Neural crest cell (in vitro differentiated cells): ENCODE results near the gene SCYL1. TPM values are rescaled to one million over a fixed set of nuclear protein-coding genes. Genes with fewer than 3 reads are reported as not detected.
A peak's percentile ranks its signal among the peaks of the same experiment; 100 is the strongest.

Experiments
- DNase-seq: peaks from one replicate; pipeline ENCODE4 v3.0.0; 2021; ENCODE audit warnings: low read depth, mixed read lengths, low spot score
- H3K27ac Mint-ChIP-seq: one replicate; pipeline ENCODE4 v1.8.0; 2021; ENCODE audit warnings: mild to moderate bottlenecking, mixed read lengths; ENCODE audit not compliant: unreplicated experiment
- H3K27me3 Mint-ChIP-seq: 2 replicates; pipeline ENCODE4 v1.8.0; 2021; ENCODE audit warnings: low read depth, mild to moderate bottlenecking, mixed read lengths
- H3K36me3 Mint-ChIP-seq: 2 replicates; pipeline ENCODE4 v1.8.0; 2021; ENCODE audit warnings: low read depth, mild to moderate bottlenecking, mixed read lengths
- H3K4me1 Mint-ChIP-seq: 2 replicates; pipeline ENCODE4 v1.8.0; 2021; ENCODE audit warnings: mixed read lengths
- H3K4me3 Mint-ChIP-seq: one replicate; pipeline ENCODE4 v1.8.0; 2021; ENCODE audit warnings: mild to moderate bottlenecking, mixed read lengths
- H3K9me3 Mint-ChIP-seq: 2 replicates; pipeline ENCODE4 v1.8.0; 2021; ENCODE audit warnings: mixed read lengths
- CTCF ChIP-seq: fragments of 200-600 bp; sonication (generic); conservative IDR thresholded peaks from 2 replicates; pipeline ENCODE4 v1.5.0; 2021; ENCODE audit warnings: antibody characterized with exemption, mild to moderate bottlenecking
- total RNA-seq: library from RNA; stranded (reverse); gene quantifications from 2 replicates; pipeline ENCODE4 v1.2.1, GENCODE V29; 2021

The SCYL1 gene
- total RNA-seq, 1 donor from 2014 or later, result 68.8 TPM

- DNase-seq, result no peak
- Mint-ChIP-seq H3K36me3 (no peaks in the 10 kb centered on the region), H3K27me3 (peaks cover 4% of the 10 kb centered on the region), H3K9me3 (no peaks in the 10 kb centered on the region), H3K4me1 (peaks cover 31% of the 10 kb centered on the region), H3K4me3 (peak overlapping the region; percentile 62), H3K27ac (no peak overlapping the region)
- TF ChIP-seq CTCF, result no peak
These were observed 706 bp upstream of the SCYL1 start for GRCh38 chr11:65524014-65524740.

GRCh38 chr11:65525546-65526480 is 930 bp downstream of the SCYL1 start:
- TF ChIP-seq CTCF, result no peak
- Mint-ChIP-seq H3K9me3 (no peaks in the 10 kb centered on the region), H3K4me1 (peaks cover 39% of the 10 kb centered on the region), H3K36me3 (peaks cover 2% of the 10 kb centered on the region), H3K27me3 (peaks cover 4% of the 10 kb centered on the region), H3K27ac (no peak overlapping the region), H3K4me3 (peak overlapping the region; percentile 86)
- DNase-seq, result no peak

GRCh38 chr11:65526744-65527143 is 1.9 kb downstream of the SCYL1 start:
- TF ChIP-seq CTCF, result no peak
- Mint-ChIP-seq H3K27me3 (peaks cover 4% of the 10 kb centered on the region), H3K36me3 (peaks cover 2% of the 10 kb centered on the region), H3K27ac (no peak overlapping the region), H3K4me3 (peak overlapping the region; percentile 82), H3K9me3 (no peaks in the 10 kb centered on the region), H3K4me1 (peaks cover 38% of the 10 kb centered on the region)
- no peak for DNase-seq

GRCh38 chr11:65528819-65529350 is 4.0 kb downstream of the SCYL1 start:
- no peak overlapping the region for H3K27ac Mint-ChIP-seq
- TF ChIP-seq CTCF, result no peak
- H3K4me1 Mint-ChIP-seq, result peaks cover 26% of the 10 kb centered on the region
- no peak for DNase-seq
- H3K27me3 Mint-ChIP-seq, result peaks cover 4% of the 10 kb centered on the region
- H3K36me3 Mint-ChIP-seq, result peaks cover 5% of the 10 kb centered on the region
- peak overlapping the region; percentile 56 for H3K4me3 Mint-ChIP-seq
- no peaks in the 10 kb centered on the region for H3K9me3 Mint-ChIP-seq

- Mint-ChIP-seq H3K36me3 (peaks cover 9% of the 10 kb centered on the region), H3K27ac (no peak overlapping the region), H3K4me1 (peaks cover 20% of the 10 kb centered on the region), H3K9me3 (no peaks in the 10 kb centered on the region), H3K27me3 (peaks cover 2% of the 10 kb centered on the region), H3K4me3 (peak overlapping the region; percentile 40)
- no peak for DNase-seq
- no peak for TF ChIP-seq CTCF
These were observed 4.7 kb downstream of the SCYL1 start for GRCh38 chr11:65529475-65530156.
